Stimulated activated CD8-positive, alpha-beta memory T cell treated with anti-CD3 and anti-CD28 coated beads, Interleukin-4, amount 100 ng/mL, for 1 hour (primary cell): ENCODE results near the gene SNRNP200.

Source experiments
- DNase-seq, 2 donors: peaks; one replicate each; pipeline ENCODE4 v3.0.0-alpha.2; 2020; ENCODE audit warnings: low read depth in 2 of 2, low spot score in 1 of 2

Gene SNRNP200

GRCh38 chr2:96305091-96305978, at the start of gene SNRNP200:
TSS of gene SNRNP200 (minus strand) at chr2:96305546. CDS start at chr2:96305437, 109 bp downstream.
- DNase-seq = peak; percentile 75 to 79

GRCh38 chr2:96354492-96354891, 49.1 kb upstream of the SNRNP200 start:
- DNase-seq = no peak

GRCh38 chr2:96353606-96354101, 48.3 kb upstream of the SNRNP200 start:
- DNase-seq = no peak

- no peak for DNase-seq
Measured at GRCh38 chr2:96353032-96353561, 47.8 kb upstream of the SNRNP200 start.

DNA sequence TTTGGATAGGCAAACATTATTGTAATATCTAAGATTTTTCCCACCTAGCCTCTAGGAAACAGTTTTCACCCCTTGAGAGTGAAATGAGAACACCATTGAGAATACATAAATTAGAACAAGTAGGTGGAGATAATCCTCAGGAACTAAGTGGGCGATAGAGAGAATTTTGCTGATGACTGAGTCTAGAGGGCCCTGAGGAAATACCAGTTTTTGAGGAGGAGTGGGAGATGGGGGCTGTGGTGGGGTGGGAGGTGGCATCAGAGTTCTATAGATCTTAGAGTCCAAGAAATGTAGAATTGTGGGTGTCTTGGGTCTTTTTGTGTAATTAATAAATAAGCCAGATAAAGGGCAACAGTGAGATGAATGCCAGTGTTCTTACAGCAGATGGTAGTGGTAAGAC, 42.0 kb upstream of the SNRNP200 start:
- no peak for DNase-seq

- no peak for DNase-seq
Measured at GRCh38 chr2:96345868-96346462, 40.6 kb upstream of the SNRNP200 start.

DNA sequence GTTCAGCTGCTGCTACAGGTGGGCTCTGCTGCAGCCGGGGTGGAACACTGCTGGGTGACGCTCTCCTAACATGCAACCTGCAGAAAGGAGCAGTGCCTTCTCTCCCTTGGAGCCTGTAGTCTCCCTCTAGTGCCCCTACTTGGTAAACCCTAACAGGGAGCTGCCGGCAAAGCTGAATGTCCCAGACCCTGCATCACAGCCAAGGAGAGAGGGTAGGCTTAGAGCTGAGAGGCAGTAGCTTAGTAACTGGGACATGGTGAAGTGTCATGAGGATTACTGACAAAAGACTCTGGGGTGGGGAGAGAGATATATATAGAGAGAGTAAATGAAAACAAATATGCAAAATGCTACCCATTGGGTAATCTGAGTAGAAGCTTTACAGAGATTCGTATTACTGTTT, 40.1 kb upstream of the SNRNP200 start:
- no peak for DNase-seq

DNA sequence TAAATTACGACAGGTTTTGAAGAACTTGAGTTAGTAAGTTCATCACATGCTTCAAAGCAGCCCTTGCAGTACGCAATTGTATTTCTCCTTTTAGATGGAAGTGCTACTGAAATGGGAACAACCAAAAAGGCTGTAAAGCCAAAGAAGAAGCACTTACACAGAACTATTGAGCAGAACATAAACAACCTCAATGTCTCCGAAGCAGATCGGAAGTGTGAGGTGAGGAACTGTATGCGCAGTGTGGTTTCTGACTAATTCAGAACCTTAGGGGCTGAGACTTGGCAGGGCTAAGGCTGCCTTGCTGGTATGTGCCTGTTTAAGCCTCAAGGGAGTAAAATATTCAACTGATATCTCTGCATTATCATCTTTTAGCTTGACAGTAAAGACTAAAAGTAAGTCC, 38.7 kb upstream of the SNRNP200 start:
- no peak for DNase-seq

GRCh38 chr2:96342085-96342484, 36.7 kb upstream of the SNRNP200 start:
- no peak for DNase-seq

DNA sequence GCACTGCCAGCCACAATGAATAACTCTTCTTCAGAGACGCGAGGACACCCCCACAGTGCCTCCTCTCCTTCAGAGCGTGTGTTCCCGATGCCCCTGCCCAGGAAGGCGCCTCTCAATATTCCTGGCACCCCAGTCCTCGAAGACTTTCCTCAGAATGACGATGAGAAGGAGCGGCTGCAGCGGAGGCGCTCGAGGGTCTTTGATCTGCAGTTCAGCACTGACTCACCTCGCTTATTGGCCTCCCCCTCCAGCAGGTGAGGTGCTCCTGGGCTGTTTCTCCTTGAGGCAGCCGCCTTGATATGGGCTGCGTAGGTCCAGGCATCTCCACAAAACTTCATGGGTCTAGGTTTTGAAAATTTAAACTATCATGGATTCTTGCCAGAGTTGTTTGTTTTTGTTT, 36.3 kb upstream of the SNRNP200 start:
- DNase-seq = no peak

DNA sequence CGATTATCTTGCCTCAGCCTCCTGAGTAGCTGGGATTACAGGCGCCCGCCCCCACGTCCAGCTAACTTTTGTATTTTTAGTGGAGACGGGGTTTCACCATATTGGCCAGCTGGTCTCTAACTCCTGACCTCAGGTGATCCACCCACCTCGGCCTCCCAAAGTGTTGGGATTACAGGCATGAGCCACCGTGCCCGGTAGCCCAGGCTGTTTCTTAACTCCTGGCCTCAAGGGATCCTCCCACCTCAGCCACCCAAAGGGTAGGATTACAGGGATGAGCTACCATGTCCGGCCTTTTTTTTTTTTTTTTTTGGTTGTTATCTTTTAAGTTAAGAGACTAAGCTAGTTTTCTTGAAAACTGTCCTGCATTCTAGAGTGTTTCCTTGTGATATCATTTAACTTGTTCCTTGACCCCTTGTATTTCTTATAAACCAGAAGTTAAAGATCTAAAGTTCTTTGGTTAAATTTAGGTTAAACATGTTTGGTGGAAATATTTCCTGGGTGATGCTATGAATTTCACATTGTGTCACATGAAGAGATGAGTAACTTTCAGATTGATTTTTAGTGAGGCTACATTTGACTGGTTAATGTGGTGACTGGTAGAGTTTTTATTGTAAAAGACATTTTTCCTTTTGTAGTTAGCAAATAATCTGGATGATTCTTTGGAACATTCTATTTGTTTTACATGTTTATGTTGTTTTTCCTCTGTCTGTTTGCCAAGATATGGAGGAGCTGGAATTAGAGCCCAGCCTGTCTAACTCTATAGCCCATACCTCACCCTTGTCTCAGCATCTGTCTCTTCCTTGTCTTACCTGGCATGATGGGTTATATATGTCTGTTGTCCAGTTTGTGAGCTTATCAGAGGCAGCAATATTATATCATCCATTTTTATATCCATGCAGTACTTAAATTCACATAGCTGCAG, 35.4 kb upstream of the SNRNP200 start:
- no peak for DNase-seq

GRCh38 chr2:96336873-96337272, 31.5 kb upstream of the SNRNP200 start:
- no peak for DNase-seq

DNA sequence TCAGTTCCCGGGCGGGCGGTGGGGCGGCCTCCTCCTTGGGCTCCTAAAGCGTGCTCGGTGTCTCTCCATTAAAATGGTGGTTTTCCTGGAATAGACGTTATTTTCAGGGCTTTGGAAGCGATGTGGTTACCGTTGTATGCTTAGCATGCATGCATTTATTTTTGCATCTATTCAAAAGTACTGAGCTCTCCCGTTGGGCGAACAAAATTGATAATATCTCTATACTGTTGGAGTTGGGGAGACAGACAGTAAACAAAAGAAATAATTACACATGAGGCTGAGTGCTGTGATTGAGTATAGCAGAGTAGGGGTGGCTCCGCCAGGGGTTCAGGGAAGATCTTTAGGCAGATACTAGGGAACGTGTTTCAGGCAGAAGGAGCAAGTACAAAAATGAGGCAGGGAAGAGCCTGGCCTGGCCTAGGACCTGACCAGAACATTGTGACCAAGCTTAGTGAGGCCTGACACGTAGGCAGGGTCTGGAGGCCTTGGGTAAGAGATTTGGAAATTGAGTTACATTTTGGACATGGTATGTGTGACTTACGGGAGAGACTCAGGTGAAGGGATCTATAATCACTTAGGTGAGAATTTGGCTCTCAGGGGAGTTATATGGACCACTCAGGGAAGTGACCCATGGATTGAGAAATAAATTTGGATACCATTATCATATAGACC, 30.9 kb upstream of the SNRNP200 start:
- no peak for DNase-seq

DNA sequence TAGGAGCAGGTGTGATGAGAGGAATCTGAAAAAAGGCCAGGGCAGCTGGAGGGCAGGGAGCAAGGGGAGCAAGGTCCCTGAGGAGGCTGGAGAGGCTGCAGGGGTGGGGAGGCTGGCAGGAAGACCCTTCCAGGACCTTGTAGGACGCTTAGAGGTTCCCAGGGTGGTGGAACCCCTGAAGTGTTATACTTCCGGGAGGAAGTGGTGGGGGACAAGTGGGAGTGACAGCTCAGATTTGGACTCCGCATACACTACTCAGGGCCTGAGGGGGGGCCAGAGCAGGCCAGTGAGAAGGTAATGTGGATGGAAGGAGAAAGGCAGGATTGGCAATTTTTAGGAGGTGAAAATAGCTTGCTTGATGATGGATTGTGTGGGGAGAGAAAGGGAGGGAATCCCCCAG, 28.4 kb upstream of the SNRNP200 start:
- DNase-seq = no peak

- no peak for DNase-seq
Measured at GRCh38 chr2:96330407-96330806, 25.1 kb upstream of the SNRNP200 start.

GRCh38 chr2:96329874-96330273, 24.5 kb upstream of the SNRNP200 start:
- DNase-seq = no peak

DNA sequence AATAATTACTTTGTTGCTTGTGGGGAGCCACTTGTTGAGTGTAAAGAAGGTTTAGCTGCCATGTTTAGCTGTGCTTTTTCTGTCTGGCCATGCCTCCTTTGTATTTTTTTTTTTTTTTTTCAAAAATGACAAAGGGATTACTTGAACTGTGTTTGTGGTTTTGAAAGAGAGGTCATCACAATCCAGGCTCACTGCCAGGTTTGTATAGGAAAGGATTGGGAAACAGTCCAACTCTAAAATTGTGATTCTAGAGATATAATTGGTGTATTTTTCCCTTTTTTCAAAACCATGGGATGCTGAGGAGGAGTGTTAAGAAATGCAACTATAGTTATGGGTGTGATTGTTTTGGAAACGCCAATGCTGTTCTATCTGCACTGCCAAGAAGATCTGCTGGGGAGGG, 24.1 kb upstream of the SNRNP200 start:
- no peak for DNase-seq

- no peak for DNase-seq
Measured at GRCh38 chr2:96326990-96327820, 21.9 kb upstream of the SNRNP200 start.

- DNase-seq = no peak
Measured at GRCh38 chr2:96326564-96326963, 21.2 kb upstream of the SNRNP200 start.

- DNase-seq = no peak
Measured at GRCh38 chr2:96325884-96326255, 20.5 kb upstream of the SNRNP200 start.
